Stimulated activated CD8-positive, alpha-beta memory T cell treated with anti-CD3 and anti-CD28 coated beads, Interleukin-7, amount 100 ng/mL, for 24 hours (primary cell): ENCODE data around the gene H1-8.
A peak's percentile ranks its signal among the peaks of the same experiment; 100 is the strongest.

ENCODE experiments used
- DNase-seq: peaks from one replicate; pipeline ENCODE4 v3.0.0-alpha.2; 2020; ENCODE audit warnings: low read depth

The H1-8 gene

DNA sequence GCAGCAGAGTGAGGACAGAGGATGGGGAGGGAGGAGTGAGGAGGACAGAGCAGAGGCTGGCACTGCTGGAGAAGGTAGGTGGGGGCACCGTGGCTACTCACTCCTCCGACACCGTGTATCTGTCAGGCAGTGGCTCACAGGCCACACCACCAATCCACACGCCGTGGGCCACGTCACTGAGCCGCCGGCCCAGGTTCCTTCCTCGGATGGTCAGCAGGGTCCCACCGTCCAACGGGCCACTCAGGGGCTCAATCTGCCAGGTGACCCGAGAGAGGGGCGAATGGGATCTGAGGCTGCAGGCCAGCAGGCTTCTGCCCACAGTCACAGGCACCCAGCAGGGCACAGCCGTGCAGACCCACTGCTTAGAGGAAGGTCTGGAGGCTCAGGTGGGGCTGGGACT is 30.5 kb downstream of the H1-8 start:
- DNase-seq, result no peak

DNA sequence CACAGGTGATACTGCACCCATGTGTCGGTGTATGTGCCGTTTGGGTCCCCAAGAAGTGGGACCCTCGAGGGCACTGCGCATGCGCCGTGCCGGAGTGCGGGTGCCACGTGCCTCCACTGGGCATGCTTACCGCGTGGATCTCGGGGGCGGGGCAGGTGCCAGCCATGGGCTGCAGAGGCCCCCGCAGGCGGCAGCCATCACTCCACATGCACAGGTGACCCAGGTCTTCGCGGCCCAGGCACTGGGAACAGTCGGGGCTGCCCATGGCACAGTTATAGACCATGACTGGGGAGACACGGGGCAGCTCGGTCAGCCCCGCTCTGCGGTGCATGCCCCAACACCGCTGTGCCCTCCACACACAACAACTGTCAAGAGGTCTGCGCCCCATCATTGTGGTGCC is 31.2 kb downstream of the H1-8 start:
- DNase-seq, result no peak

DNA sequence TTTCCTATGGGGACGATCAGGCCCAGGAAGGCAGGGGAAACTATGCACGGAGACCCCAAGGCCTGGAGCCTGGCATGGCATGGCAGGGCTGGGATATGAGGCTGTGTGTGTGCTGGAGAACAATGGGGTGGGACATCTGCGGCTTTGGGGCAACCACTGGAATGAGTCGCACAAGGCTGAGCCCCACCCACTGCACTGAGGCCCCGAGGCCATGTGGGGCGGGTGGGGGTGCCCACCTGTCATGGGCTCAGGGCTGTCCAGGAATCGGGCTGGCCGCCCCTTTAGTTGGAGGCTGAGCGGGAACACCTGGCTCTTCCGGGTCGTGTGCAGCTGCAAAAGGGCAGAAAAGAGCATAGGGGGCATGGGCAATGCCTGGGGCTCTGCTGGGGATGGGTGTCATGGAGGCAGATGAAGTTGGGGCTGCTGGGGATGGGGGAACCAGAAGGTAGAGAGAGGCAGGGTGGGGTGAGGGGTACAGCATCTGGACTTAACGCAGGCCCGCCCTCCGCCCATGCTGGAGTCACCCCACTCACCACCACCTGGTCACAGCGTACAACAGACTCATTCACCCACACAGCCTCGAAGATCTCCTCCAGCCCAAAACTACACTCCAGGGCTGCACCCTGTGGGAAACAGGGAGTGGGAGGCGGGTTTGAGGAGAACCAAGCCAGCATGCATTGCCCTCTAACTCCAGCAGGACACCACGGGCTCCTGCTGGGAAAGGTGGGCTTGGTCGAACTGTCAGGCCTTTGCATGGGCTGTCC is 32.4 kb downstream of the H1-8 start:
- DNase-seq, result no peak

DNA sequence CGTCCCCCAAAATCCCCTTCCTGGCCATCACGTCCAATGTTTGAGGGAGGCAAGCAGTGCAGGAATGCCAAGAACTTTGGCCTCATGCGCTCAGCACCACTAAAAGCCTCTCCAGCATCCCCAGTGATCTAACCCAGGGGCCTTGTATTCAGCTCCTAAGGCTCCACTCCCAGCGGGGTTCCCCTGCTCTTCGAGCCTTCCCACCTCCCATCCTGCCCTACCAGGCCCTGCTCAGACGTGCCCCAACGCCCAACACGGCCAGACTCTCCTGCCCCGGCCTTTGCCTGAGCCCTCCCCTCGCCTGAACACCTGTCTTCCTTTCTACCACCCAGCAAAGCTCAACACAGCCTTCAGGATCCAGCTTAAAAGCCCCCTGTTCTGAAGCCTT is 33.0 kb downstream of the H1-8 start:
- DNase-seq, result no peak

DNA sequence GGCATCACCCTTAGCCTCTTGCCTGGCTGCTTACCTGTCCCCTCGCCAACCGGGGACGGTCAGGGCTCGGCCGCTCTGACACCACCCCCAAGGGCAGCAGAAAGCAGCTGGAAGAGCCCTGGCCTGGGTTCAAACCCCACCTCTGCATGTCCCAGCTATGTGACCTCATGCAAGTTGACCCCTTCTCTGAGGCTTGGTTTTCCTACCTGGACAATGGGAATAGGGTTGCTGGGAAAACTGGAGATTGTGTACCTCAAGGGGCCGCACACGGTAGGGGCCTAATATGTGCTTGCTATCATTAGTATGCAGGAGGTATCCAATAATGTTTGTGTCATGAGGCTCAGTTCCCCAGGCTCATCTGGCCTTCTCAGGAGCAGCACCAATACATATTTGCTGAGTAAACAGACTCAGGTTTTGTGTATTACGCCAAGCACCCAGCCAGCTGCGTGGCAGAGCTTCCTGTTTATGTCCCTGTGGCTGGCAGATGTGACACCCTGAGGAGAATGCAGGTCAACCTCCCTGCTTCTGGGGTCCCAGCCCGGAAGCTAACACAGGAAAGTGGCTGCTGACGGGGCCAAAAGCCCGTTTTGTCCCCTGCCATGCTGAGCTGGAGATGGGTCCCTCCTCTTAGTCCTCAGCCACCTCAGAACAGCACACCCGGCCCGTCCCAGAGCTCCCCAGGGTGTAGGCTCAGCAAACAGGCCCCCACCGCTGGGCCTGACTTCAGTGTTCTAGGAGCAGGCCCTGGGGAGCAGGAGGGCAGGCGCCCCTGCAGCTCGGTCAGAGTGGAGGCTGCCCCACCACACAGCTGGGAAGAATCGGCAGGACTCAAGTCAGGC is 33.8 kb downstream of the H1-8 start:
- DNase-seq, result peak; percentile 10

DNA sequence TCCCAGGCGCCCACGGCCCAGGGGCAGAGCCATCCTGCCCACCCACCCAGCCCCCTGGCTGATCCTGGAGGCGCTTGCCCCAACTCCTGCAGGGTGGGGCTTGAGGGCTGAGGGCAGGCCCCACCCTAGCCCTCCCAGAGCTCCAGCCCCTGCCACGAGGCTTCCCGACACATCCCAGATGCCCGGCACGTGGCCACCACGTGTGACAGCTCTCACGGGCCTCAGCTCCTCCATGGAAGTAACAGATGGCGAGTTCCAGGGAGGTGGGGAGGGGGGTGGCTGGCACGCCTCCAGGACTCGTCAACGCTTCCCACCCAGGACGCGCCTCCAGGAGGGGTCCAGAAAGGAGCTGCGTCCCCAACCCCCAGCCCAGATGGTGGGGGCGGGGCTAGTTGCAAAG is 34.4 kb downstream of the H1-8 start:
- DNase-seq, result no peak

DNA sequence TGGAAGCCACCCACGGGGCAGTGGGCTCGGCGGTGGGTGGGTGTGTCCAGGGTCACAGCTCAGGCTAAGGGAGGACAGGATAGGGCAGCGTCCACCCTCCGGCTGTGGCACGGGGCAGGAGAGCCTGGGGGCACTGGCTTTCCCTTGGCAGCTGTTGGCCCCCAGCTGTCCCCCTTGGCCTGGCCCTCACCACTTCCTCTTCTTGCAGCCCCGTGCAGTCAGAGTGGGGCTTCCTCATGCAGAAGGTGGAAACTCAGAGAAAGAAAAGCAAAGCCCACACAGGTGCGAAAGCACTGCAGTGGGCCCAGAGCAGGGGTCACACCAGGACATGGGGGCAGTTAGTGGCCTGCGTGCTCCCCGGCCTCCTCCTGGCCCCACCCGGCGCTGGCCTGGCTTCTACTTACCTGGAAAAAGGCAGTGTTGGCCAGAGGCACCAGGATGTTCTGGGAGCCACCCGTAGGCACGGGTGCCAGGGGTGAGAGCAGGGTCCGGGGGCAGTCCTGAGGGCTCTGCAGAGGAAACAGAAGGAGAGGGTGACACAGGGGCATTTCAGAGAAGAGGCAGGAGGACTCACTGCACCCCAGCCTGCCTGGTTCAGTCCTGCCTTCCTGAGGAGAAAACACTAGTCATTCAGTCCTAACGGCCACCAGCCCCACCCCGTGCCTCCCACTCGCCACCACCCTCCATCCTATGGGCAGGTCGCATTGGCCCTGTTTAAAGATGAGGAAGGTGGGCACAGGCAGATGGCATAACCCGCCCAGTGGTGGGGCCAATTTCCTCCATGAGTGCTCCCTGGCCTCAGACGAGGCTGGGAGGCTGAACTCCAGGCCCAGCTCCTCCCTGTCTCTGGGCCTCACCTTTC is 35.2 kb downstream of the H1-8 start:
- DNase-seq, result no peak

DNA sequence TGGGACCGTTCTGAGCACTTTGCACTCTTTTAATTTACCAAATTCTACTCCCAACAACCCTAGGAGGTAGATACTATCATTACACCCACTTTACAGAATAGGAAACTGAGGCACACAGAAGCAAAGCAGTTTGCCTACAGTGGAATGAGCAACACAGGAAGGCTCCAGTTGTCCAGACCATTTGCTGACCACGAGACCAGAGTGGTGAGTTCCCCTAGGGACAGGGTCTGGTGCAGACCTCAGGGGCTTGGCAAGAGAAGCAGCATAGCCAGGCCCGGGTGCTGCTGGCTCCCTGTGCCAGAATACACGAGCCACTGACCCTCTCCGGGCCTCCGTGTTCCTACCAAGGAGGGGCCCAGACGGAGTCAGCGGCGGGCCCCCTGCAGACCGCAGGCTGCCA is 37.0 kb downstream of the H1-8 start:
- no peak for DNase-seq

DNA sequence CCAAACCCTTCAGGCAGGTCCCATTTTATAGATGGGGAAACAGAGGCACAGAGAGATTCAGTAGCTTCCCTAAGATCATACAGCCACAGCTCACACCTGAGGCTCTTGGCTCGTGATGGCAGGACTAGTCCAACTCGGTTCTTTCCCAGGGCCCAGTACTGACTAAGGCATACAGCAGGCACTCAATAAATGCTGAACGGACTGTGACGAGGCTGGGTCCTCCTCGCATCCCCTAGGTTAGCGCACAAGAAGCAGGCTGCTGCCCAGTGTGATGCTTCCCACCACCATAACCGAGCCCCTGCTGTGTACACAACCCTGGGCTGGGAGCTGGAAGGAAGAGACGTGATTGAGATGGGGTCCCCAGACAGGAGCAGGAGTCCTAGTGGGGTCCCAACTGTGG is 38.6 kb downstream of the H1-8 start:
- no peak for DNase-seq

DNA sequence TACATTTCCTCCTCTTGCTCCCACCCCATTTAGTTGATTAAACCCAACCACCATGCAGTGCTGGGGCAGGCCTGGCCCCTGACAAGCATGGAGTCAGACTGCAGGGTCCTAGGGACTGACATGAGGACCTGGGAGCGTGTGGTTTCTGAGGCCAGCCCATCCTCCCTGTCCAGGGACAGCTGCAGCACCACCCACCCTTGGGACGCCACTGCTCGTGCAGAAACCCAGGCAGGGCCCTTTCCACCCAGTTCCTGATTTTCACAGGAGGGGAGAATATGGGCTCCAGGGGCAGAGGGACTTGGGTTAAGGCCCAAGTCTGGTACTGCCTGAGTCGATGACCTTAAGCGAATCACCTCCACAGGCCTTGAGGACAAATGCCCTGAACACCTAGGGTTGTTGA is 39.8 kb downstream of the H1-8 start:
- no peak for DNase-seq

DNA sequence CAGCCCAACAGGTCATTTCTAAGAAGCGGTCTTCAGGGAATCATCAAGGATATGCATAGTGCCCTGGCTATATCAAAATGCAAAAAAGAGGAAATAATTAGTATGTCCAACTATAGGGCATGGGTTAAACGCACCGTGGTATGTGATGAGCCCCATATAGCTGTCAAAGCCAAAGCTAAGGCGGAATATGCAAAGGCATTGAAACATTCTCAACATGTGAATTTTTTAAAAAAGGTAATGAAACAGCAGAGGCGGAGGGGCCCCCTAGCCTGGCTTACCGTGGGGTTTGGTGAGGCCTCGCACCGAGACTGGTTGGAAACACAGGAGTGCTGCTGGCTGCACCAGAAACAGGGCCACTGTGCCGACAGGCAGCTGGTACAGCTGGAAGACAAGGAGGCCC is 40.3 kb downstream of the H1-8 start:
- no peak for DNase-seq

DNA sequence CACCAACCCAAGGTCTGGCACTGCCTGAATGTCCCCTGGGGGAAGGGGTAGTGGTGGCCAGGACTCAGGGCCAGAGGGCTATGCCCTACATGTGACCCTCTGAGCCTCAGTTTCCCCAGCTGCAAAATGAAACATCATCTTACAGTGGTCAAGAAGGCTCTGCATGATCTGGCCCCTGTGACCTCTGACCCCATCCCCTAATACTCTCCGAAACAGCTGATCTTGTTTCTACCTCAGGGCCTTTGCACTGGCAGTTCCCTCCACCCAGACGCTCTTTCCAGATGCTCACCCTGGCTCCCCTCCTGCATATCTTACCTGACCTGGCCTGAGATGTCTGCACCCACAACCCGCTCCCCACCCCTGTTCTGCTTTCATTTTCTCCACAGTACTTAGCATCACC is 41.7 kb downstream of the H1-8 start:
- no peak for DNase-seq

DNA sequence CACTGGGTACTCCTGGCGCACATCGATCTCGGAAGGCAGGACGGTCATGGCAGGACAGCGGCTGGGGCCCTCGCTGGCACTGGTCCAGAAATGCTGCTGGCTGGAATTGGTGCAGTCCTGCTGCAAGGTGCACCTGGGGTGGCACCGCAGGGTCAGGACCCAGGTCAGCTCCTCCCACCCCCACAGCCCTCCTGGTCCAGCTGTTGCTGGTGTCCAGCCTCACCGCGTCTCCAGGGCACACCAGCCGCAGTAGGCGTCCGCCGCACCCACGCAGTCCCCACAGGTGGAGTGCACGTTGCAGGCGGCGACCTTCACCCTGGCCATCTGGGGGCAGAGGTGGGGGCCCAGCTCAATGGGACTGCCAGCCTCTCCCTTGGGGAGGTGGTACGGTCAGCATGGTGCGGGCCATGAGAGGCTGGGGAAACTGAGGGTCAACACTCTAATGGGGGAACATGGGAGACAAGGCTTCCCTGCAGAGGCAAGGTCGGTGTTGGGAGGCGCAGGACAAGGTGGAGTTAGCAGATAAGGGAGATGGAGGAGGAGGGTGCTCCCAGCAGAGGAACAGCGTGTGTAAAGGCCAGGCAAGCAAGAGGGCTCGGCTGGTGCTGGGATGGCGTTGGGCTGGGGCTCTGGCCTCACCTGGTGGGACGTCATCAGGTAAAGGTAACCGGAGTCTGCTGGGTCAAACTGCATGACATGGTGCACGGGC is 43.1 kb downstream of the H1-8 start:
- DNase-seq, result no peak

DNA sequence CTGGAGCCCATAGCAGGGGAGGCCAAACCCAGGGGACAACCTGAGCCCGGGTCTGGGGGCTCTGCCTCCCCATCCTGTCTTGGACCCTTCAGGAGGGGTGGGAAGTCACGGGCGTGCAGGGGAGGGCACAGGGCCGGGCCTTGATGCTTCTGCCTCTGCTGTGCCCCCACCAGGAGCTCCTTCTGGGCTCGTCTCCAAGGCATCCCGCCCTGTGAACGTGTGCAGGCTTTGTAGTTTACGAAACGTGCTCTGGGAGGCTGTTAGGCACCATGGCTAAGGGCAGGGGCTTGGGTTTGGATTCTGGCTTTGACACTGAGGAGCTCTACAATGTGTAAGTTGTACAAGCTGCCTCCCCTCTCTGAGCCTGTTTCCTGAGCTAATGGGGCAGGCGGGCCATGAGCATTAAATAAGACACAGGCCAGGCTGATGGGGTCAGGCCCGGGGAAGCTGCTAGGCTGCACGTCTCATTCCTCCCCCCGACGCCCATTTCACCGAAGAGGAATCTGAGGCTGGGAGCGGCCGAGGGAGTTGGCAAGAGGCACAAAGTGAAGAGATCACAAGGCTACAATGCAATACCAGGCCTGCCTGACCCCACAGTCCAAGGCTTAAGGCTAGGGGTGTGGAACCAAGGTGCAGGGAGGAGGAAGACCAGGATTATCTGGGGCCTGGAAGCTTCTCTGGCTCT is 43.9 kb downstream of the H1-8 start:
- DNase-seq, result no peak

DNA sequence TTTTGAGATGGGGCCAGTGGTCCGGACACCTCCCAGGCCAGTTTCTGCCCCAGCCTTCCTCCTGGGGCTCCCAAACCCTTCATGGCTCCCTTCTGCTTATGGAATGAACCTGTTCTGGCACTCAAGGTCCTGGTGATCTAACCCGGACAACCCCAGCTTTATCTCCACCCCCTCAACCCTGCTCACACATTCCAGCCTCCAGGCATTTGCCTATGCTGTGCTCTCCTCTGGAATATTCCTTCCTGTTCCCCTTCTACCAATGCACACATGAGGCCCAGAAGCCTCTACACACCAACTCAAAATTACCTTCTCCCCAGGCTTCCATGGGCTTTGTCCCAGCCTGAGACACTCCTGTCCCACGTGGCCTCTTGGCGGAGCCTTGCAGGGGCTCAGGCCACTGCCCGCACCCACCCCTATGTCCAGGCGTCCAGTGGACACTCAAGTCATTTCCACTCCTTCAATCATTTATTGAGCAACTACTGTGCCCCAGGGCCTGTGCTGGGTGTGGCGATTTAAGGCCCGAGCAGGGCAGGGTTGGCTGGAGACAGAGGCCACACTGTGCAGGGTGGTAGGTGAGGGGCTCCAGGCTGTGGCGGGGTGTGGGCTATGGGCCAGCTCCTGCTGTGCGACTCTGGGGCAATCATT is 44.7 kb downstream of the H1-8 start:
- DNase-seq, result no peak

DNA sequence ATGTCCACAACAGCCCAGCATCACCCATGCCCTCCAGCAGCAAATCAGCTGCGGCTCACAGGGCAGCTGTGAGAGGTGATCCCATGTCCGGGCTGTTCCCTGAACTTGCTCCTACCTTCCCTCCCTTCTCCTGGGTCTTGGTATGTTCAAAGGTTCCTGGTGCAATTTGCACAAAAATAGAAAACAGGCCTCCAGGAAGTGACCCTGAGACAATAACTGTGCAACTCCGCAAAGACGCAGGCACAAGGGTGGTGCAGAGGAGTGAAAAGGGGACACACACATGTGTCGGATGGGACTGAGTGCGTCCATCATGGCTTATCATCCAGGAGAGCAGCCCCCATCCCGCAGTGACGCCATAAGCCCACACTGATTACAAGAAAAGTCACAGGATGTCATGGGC is 47.2 kb downstream of the H1-8 start:
- DNase-seq, result no peak

DNA sequence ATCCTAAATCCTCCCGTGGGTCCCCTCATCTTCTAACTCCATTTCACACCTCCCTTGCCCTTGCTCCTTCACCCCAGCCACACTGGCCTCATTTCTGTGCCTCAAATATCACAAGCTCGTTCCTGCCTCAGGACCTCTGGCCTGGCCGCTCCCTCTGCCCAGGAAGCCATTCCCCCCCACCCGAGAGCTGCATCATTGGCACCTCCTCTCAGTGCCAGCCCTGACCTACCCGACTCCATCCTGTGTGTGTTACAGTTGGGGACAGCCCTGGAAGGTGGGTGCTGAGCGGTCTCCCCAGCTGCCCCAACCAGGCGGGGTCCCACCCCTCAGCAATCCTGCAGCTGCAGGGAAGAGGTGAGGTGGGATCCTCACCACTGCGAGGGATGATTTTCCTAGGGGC is 49.0 kb downstream of the H1-8 start:
- no peak for DNase-seq

DNA sequence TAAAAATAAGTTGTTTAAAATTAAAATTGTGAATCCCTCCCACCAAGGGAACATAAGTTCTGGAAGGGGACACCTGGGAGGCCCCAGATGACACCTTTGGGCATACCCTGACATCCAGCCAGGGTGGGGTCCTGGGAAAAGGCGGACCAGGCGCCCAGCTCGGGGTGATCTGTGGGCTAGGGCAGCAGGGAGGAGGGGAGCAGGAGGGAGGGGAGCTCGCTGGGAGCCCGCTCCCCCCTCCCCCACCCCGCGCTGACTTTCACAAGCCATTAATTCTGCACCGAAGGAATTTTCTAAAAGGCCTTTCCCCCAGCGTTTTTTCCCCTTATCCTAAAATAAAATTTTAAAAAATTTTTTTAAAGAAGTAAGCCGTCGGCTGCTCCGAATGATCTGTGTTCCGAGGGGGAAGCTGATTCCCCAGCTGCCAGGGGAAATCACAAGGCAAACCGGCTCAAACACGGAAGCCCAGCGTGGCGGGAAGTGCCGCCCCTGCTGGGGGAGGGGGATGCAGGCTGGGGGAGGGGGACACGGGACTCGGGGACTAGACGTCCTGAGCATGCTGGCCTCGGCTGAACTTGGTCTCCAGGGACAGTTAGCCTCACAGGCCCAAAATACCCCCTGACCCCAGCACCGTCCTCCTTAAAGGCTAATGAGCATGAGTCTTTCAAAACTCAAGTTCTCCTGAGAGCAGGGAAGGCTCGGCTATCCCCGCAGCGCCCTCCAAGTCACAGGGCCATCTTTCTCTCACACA is 49.6 kb downstream of the H1-8 start:
- DNase-seq, result no peak

DNA sequence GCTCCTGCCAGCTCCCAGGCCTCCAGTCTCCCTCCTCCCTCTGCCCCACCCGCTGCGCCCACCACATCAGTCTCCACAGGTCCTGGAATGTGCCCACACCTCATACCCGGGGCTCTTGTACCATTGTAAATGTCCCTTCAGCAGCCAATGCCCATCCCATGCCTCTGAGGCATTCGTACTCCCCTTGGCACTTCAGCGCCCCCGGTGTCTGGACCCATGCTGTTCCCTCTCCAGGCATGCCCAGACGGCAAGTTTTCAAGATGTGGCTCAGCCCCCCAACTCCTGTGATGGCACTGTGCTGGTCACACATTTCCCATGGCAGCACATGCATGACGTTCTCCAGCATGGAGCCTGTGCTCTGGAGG is 50.2 kb downstream of the H1-8 start:
- DNase-seq, result no peak

DNA sequence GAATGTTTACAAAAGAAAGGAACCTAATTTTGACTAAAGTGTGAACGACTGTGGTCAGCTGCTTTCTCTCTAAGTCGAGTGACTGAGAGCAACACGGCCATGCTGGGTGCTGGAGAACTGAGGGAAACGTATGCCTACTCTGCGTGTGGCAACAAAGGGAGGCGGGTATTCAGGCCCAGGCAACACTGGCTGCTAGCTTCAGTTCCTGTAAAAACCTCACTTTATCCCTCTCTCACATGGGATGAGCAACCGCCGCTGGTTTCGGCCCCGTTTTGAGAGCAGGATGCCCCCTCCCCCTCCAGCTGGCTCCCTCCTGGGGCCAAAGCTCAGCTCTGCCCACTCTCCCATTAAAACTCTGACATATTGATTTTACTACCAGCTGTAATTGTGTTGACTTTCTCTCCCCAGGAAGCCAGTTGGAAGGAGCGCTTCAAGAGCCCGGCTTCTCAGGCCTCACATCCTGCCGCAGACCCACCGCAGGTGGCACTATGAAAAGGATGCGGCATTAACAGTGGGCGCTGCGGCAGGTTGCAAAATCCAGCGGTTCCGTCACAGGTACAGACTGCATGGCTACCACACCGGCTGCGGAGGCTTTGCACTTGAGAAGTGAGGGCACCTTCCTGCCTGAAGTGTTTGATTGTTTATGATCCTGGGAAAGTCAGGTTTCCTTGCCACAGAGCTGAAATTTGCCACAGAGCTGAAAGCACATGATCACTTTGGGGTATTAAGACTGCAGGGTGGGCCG is 50.8 kb downstream of the H1-8 start:
- peak; percentile 40 for DNase-seq
